ENCODE data around the gene RNF123.

Gene RNF123

GRCh38 chr3:49658711-49659110 is 30.6 kb upstream of the RNF123 start:
- DNase-seq (ENCODE audit: low spot score) = no peak

- no peak for DNase-seq (ENCODE audit: low spot score)
These were observed 29.6 kb upstream of the RNF123 start for GRCh38 chr3:49659756-49660155.

DNA sequence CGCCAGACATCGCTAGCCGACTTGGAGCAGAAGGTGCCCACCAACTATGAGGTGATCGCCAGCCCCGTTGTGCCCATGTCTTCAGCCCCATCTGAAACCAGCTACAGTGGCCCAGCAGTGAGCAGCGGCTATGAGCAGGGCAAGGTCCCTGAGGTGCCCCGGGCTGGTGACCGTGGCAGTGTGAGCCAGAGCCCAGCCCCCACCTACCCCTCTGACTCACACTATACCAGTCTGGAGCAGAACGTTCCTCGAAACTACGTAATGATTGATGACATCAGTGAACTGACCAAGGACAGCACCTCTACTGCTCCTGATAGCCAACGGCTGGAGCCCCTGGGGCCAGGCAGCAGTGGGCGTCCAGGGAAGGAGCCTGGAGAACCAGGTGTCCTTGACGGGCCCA is 28.1 kb upstream of the RNF123 start:
- DNase-seq (ENCODE audit: low spot score) = no peak

- DNase-seq (ENCODE audit: low spot score) = no peak
These were observed 27.3 kb upstream of the RNF123 start for GRCh38 chr3:49662021-49662420.

DNA sequence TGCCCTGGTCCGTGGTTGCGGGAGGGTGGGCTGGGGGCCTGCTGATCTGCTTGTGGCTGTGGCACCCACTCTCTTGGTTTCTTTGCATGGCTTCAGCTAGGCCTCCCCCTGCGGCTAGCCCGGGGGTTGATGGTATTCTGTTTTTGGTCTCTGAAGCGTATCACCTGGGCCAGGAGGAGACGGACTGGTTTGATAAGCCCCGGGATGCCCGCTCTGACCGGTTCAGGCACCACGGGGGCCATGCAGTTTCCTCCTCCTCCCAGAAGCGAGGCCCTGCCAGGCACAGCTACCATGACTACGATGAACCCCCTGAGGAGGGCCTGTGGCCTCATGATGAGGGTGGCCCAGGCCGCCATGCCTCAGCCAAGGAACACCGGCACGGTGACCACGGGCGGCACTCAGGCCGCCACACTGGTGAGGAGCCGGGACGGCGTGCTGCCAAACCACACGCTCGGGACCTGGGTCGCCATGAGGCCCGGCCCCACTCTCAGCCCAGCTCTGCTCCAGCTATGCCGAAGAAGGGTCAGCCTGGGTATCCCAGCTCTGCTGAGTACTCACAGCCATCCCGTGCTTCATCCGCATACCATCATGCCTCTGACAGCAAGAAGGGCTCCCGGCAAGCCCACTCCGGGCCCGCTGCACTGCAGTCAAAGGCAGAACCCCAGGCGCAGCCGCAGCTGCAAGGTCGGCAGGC is 26.5 kb upstream of the RNF123 start:
- DNase-seq (ENCODE audit: low spot score) = no peak

- DNase-seq (ENCODE audit: low spot score) = no peak
These were observed 25.5 kb upstream of the RNF123 start for GRCh38 chr3:49663831-49664230.

DNA sequence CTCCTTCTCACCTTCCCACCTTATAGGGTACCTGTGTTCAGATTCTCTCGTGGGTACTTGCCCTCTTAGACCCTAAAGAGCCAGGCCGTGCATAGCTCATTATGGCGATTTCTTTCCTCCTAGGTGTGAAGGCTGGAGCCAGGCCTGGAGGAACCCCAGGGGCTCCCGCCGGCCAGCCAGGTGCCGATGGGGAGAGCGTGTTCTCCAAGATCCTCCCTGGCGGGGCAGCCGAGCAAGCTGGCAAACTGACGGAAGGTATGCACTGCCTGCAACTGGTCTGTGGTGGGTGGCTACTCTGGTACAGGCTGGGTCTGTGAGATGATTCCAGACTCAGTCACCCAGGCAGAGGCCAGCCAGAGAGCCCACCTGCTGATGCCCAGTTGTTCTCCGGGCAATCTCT is 25.1 kb upstream of the RNF123 start:
- DNase-seq (ENCODE audit: low spot score) = no peak

DNA sequence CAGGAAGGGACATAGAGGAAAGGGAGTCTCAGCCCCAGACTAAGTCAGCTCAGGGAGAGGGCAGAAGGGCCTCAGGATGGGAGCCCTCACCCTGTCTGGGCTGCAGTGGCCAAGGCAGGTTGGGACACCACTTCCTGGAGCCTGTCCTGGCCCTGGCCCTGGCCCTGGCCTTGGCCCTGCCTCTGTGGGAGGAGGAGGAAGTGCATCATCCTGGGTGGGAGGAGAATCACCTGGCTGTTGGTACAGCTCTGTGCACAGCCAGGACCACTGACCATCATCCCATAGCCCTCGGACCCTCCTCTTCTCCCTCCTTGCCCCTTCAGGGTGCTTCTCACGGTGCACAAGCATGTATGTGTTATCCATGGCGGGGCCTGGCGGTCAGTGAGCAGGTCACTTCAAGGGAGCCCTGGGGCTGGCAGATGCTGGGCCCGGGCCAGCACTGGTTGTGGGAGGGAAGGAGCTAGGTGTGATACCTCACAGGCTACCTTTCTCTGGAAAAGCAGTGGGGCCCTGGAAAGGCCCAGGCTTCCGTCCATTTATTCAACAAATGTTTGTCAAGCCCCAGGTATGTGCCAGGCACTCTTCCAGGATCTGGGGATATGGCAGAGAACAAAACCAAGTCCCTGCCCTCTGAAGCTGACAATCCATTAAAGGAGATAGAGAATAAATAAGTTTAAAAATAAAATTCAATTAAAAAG is 23.4 kb upstream of the RNF123 start:
- no peak for DNase-seq (ENCODE audit: low spot score)

DNA sequence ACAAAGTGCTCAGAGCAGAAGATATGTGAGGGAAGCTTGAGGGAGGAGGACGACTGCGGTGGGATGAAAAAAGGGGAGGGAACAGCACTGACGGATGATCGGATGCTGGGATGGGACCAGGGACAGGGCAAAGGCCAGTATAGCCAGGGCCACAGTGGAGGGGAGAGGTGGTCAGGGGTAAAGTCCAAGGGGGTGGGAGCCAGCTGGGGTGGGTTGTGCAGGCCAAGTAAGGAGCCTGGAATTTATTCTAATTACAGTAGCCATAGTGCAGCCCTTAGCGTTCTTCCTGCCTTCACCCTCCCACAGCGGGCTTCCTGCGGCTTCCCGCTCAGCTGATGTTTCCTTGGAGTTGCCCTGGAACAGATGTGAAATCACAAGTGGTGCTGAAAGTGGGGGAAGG is 22.8 kb upstream of the RNF123 start:
- DNase-seq (ENCODE audit: low spot score) = no peak

- no peak for DNase-seq (ENCODE audit: low spot score)
These were observed 21.5 kb upstream of the RNF123 start for GRCh38 chr3:49667701-49668413.

DNA sequence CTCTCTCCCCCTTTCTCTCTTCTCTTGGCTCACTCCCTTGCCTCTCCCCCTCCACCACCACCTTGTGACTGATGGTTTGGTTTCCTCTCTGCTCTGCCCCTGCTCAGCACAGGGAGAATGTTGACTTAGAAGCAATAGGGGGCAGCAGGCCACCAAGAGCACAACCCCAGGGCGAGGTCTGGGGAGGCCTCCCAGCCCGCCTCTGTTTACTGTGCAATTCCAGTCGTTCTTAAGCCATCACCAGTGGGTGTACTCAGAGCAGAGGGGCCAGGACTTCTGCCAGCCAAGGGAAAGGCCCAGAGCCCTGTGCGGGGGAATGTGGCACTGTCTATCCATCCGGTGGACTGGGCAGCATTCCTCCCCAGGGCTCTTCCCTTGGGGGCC is 21.0 kb upstream of the RNF123 start:
- DNase-seq (ENCODE audit: low spot score) = no peak

DNA sequence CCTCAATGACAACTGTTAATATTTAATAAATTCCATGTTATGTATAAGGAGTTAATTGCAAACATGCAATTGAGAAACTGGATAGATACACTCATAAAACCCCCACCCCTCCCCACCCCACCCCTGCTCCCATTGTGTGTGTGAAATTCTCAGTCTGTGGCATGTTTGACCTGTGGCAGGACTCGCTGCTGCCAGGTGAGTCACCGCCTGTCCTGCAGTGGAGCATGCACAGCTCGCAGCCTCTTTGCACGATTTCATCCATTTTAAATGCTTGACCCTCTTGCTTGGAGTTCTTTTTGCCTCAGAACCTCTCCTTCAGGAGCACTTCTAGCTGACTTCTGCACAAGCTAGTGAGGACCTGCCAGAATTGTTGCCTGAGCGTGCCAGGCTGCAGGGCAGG is 20.5 kb upstream of the RNF123 start:
- no peak for DNase-seq (ENCODE audit: low spot score)

DNA sequence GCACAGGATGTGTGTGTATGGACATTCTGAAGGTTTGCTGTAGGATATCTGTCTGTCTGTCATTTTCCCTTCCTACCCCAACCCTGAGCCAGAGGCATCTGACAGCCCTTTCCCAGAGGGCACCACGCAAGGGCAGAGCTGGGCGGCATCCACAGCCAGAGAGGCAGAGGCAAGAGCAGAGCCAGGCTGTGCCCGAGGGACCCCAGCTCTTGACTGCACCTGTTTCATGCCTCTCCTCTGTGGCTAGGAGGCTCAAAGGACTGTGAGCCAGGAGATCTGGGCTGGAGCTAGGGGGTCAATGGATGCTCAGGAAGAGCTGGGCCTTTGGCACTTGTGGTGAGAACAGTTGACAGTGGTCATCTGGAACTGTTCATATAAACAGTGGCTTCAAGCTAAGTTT is 20.0 kb upstream of the RNF123 start:
- DNase-seq (ENCODE audit: low spot score) = no peak

DNA sequence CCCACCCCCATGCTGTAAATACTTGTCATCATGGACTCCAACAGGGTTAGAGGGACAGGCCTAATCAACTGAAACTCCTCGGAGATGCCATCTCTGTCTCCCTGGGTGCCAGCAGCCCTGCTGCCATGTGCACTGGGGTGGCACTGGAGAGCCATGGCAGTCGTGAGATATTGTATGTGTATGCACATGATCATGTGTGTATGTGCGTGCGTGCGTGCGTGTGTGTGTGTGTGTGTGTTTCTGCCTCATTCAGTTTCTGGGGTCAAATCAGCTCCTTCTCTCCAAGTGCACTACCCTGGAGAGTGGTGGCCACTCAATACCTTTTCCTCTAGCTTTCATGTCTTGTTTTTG is 18.4 kb upstream of the RNF123 start:
- DNase-seq (ENCODE audit: low spot score) = no peak

GRCh38 chr3:49671291-49672288 is 17.8 kb upstream of the RNF123 start:
- peak; percentile 87 for DNase-seq (ENCODE audit: low spot score)

DNA sequence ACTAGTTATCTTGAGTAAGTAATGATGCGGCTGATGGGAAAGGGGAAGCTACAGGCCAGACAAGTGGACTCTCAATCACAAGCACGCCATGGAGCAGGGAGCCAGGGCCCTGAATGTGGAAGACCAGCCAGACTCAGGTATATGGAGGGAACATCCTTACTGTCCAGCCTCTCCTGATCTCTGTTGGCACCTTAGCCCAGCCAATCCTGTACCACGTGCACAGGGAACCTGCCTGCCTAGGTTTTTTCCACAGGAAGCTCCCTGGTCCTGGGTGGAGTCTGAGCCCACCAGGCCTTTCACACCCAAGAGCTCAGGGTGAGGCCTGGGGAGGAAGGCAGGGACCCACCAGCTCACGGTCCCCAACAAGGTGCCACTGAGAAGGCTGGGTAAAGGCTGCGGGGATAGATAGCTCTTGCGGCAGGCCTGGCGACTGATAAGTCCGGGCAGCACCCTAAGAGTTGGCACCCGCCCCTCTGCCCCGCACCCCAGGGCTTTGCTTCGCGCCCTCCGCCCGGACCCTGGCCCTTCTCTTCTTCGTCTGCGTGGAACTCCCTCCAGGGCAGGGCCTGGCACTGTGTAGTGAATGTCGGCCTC is 16.1 kb upstream of the RNF123 start:
- peak; percentile 92 for DNase-seq (ENCODE audit: low spot score)

DNA sequence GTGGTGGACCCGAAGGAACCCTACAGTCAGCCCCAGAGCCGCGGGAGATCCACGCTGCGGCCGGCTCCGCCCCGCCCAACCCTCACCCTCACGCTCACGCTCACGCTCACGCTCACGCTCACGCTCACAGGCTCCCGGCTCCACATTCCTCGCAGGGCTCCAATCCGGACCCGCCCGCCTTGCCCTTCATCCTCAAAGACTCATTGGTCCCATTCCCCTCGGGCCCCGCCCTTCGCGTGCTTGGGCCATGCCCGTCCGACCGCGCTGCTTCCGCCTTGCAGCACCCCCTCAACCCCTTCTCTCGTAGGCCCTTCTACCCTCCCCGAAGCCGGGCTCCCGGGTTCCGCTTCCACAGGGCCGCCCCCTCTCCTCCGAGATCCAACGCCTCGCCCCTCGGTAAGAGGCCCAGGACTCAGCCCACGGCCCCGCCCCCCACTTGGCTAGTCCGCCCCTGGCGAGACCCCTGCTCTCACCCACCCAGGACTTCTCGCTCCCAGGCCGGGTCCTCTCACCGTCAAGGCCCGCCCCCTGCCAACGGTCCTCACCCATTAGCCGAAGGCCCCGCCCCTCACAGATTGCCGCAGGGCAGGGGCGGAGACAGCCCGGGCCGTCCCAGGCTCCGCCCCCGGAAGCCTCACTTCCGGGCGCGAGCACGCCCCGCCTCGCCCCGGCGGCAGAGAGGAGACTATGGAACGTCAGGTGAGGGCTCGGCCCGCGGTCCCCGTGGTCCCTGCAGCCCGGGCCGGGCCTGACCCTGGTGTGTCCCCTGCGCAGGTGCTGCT is 15.5 kb upstream of the RNF123 start, which contains the start of gene APEH:
TSS of gene APEH (plus strand) at position 637 of the 782 bp plus-strand sequence. CDS start at position 688, 51 bp downstream.
- peak; percentile 97 for DNase-seq (ENCODE audit: low spot score)

- DNase-seq (ENCODE audit: low spot score) = no peak
These were observed 14.8 kb upstream of the RNF123 start for GRCh38 chr3:49674497-49674983.

- DNase-seq (ENCODE audit: low spot score) = no peak
These were observed 13.4 kb upstream of the RNF123 start for GRCh38 chr3:49675912-49676311.

DNA sequence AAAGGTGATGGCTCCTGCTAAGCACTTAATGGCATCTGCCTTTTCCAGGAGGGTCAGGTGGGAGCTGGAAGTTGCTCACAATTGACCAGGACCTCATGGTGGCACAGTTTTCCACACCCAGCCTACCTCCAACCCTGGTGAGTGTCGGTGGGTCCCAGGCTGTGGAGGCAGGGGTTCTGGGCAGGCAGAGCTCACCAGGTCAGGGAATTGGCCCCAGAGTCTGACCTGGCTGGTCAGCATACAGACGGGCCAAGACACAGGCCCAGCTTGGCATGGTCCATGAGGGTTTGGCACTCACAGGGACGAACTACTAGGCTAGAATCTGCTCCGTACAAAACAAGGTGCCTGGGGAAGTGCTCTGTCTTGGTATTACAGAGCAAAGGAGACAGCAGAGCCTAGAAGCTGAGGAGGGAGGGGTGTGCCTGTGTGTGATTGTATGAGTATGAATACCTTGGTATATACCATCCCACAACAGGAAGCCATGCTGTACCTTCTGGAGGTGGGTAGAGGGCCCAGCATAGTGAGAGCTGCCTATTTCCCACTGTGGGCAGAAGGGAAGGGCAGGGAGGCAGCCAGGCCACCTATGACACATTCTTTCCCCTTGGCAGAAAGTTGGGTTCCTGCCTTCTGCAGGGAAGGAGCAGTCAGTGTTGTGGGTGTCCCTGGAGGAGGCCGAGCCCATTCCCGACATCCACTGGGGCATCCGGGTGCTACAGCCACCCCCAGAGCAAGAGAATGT is 8.7 kb upstream of the RNF123 start:
- no peak for DNase-seq (ENCODE audit: low spot score)

Data from hematopoietic multipotent progenitor cell treated with erythropoietin and hydrocortisone succinate and interleukin-3 and kit ligand, for 17 days (in vitro differentiated cells).